Esophagus squamous epithelium (tissue), 4 donors: Measurements from ENCODE around the gene UTP25.

Source experiments
- CTCF ChIP-seq, 6 experiments: fragments of 450-650 bp in 4 of 6; fragments of 200-600 bp in 2 of 6; sonication (generic) in 2 of 6; IDR thresholded peaks; one replicate each; pipeline ENCODE4 v1.5.1; 2016 to 2019; ENCODE audit warnings: antibody characterized with exemption in 6 of 6, mild to moderate bottlenecking in 4 of 6, moderate library complexity in 4 of 6
- POLR2A ChIP-seq, 4 donors: fragments of 450-650 bp; IDR thresholded peaks; one replicate each; pipeline ENCODE4 v1.6.1; 2017; ENCODE audit warnings: antibody characterized with exemption in 4 of 4, mild to moderate bottlenecking in 4 of 4, moderate library complexity in 3 of 4

DNA sequence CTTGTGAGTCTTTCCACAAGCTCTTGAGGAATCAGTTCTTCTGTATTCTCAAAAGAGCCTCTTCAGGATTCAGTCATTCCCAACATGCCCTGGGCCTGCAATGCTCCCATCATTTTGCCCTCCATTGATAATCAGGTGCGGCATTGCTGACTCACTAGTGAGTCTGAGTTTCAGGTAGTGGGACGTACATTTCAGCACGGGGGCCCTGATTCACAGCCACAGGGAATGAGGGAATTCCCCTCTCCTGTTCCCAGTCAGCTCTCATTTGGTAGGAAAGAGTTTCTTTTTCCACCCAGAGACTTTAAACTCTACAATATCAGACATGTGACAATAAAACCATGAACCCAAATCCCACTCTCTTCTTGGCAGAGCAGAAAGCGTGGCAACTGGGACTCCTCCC is 18.2 kb upstream of the UTP25 start:
- TF ChIP-seq CTCF (IDR thresholded peaks at IDR 0.05) (no peak), POLR2A (IDR thresholded peaks at IDR 0.05) (no peak)
